ENCODE results near the gene GALNT8. TPM values are rescaled to one million over a fixed set of nuclear protein-coding genes. Genes with fewer than 3 reads are reported as not detected.
A peak's percentile ranks its signal among the peaks of the same experiment; 100 is the strongest.
"Not testable (repeated sequence)": the region's sequence is repeated elsewhere in the genome, so short reads cannot be mapped to it uniquely, and the experiment has no call there.

Gene GALNT8
- polyA plus RNA-seq, 1 donor: 4.4 TPM

DNA sequence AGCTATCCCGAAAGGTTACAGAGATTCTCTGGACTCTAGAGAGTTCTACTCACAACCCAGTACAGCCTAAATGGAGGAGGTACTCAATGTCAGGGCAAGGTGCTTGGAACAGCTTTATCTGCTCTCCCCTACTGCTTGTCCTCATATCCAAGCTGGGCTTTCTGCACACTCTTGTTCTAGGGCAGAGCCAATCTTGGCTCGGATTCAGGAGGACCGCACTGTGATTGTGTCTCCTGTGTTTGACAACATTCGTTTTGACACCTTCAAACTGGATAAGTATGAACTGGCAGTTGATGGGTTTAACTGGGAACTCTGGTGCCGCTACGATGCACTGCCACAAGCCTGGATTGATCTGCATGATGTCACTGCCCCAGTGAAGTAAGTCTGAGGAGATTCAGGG is 25.0 kb downstream of the GALNT8 start:
- DNase-seq: no peak

DNA sequence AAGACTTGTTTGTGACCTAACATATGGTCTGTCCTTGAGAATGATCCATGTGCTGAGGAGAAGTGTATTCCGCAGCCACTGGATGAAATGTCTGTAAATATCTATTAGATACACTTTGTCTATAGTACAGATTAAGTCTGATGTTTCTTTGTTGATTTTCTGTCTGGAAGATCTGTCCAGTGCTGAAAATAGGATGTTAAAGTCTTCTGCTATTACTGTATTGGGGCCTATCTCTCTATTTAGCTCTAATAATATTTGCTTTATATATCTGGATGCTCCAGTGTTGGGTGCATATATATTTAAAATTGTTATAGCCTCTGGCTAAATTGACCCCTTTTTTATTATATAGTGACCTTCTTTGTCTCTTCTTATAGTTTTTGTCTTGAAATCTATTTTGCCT is 31.5 kb downstream of the GALNT8 start:
- DNase-seq: not testable (repeated sequence)

DNA sequence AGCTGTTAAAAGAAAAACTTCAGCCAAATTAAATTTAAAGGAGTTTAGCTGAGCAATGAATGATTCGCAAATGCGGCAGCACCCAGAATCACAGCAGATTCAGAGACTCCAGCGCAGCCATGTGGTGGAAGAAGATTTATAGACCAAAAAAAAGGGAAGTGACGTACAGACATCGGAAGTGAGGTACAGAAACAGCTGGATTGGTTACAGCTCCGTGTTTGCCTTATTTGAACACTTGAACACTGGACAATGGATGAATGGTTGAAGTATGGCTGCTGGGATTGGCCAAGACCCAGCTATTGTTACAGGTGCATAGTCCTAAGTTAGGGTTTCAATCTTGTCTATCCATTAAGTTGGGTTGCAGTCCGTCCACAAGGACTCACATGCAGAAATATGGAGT is 42.6 kb downstream of the GALNT8 start:
- no peak for DNase-seq

DNA sequence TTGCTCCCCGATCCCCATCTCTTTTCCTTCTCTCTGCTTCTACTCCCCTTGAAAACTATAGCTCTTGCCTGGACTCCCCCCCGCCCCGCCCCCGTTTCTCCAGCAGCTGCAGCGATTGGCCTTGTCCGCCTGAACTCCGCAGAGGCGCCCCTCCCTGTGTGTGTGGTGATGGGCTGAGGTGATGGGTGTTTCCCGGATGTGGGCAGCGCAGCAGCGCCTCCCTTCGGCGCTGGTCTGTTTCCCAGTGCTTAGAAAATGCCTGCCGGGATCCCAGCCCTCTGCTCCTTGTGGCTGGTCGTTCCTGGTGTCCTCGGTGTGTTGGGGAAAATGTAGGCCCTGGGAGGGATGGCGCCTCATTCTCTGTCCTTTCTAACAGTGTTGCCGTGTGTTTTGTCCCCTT is 43.3 kb downstream of the GALNT8 start:
- DNase-seq: peak; percentile 21

DNA sequence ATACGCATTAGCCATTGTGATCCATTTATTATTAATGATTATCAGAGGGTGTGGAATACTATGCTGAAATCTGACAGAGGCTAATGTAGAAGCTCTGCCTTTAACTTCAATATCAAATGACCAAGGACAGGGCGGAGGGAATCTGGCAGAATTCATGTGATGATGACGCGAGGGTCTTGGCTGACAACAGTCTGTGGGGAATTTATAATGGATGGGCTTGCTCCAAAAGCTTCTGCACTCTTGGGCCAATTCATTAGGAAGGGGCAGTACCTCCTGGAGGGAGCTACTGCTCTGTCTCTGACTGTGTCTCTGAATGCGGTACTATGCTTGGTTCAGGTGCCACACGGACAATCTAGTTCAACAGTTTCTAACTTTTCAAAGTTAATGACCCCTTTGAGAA is 46.2 kb downstream of the GALNT8 start:
- DNase-seq: peak; percentile 61

DNA sequence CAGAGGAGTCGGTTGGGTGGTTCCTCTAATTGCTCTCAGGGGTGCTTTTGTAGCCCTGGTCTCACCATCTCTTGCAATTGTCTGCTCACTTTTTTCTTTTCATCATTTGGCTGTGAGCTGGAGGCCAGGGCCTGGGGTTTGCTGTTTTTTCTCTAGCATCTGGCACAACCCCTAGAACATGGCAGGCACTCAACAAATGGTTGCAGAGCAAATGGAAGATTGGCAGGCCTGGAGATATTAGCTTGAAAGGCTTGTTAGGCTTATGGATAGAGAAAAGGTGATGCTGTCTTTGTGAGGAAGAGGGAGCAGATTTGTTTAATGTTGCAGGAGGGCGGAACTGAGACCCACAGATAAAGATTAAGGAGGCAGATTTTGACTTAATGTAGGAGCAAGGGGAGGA is 47.0 kb downstream of the GALNT8 start:
- no peak for DNase-seq

DNA sequence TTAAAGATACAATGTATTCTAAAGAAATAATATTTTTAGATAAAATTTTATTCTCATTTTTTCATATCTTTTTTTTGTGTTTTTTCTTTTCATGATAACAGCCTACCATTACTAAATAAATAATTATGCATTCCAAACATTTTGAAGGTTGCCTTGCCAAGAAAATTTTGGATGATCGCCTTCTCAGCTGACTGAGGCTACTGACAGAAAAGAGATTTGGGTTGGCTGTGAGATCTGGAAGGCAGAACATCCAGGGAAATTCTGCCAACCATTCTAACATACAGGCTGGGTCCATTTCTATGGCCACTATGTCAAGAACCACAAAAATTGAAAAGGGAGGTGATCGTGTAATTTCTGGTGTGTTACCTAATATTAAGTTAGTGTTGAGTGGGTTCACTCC is 48.1 kb downstream of the GALNT8 start:
- DNase-seq: no peak

DNA sequence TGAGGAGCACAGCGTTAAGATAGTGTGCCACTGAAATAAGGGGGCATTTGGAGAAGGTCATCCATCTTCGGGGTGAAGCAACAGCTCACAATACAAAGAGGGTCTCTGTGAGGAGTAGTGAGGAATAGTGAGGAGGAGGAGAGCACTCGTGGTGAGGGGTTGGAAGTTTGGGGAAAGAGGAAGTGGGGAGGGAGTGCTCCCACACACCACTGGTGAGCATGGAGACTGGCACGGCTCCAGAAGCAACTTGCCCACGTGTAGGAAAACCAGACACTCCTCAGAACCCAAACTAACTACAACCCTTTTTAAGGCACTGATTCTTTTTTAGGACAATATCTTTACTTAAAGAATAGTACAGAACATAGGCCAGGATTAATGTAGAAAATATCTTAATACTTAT is 48.9 kb downstream of the GALNT8 start:
- DNase-seq: no peak

DNA sequence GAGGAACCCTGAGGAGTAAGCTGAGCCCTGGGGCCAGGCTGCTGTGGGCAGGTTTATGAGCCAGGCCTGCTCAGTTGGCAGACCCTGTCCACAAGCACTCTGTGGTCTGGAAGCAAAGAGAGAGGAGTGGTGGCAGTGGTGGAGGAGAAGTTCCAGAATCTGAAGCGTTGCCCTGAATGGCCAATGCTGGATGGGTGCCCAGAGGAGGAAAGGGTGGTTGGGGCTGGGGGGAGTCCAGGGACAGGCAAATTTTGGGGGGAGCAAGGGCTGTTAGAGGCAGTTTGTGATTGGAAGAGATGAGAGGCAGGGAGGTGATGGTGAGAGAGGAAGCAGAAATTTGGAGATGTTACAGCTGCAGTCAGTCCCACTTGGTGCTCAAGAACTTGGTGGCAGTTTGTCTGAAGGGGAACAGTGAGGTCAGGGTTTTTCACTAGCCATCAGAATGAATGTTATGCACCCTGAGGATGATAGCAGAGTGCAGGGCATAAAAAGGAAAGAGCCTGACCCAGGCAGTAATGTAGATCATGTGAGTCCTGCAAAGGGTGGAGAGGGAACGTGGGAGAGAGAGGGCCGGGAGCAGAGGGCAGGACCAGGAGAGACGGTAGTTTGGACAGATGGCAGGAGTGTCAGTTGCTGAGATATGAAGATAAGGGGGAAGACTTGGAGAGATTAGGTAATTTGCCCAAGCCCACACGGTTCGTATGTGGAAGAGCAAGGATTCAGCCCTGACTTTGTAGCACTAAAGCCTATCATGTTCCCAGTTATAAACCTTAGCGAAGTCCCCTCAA is 51.2 kb downstream of the GALNT8 start:
- no peak for DNase-seq

DNA sequence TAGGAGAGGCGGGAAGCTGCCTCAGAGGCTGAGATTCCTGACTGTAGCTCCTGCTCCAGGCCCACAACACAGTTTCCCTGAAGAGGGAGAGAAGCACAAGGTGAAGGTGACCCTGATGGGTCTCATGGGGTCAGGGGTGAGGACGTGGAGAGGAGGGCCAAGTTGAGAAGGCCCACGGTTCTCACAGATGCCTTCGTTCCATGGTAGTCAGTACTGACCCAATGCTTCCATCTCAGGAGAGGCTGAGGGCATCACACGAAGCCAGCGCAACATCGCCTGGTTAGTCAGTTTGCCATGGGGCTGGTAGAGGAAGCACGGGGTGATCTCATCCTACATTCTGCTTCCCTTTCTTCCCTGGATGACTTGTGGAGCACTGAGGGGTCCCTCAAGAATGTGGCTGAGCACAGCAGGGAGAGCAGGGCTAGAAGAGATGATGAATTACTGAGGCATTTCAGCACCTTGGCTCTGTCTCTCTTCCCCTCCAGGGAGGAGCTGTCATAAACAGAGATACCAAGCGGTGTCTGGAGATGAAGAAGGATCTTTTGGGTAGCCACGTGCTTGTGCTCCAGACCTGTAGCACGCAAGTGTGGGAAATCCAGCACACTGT is 51.9 kb downstream of the GALNT8 start:
- no peak for DNase-seq

DNA sequence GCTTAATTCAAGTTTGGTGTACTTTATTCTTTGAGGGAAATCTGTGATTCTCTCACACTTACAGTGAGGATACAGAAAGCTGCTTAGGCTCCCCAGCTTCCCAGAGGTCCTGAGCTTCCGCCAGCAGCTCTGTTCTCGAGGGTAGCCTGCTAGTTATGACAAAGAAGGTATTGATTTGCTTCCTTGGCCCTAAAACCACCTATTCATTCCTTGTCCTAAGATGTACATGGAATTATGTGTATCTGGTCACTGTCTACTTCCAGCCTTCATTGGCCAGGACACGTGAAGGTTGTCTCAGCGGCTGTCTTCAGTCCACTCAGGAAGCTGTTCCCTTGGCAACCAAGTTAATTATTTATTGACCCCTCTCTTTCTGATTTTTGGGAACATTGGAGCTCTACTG is 55.7 kb downstream of the GALNT8 start:
- no peak for DNase-seq

DNA sequence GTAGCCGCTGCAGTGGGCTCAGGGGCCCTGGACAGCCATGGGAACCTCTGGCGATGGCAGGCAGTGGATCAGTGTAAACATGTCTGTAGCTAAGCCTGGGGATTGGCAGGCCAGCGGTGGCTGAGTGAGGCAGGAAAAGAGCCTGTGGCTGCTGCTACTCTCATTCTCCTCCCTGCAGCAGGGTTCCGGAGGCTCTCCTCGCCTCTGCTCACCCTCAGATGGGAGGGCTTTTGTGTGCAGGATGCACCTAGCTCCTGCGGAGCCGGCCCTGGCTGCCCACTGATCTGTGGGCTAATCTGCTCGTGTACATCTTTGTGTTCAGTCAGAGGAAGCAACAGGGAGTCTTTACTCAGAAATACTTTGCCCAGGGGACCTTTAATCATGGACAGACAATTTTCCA is 59.5 kb downstream of the GALNT8 start:
- no peak for DNase-seq

DNA sequence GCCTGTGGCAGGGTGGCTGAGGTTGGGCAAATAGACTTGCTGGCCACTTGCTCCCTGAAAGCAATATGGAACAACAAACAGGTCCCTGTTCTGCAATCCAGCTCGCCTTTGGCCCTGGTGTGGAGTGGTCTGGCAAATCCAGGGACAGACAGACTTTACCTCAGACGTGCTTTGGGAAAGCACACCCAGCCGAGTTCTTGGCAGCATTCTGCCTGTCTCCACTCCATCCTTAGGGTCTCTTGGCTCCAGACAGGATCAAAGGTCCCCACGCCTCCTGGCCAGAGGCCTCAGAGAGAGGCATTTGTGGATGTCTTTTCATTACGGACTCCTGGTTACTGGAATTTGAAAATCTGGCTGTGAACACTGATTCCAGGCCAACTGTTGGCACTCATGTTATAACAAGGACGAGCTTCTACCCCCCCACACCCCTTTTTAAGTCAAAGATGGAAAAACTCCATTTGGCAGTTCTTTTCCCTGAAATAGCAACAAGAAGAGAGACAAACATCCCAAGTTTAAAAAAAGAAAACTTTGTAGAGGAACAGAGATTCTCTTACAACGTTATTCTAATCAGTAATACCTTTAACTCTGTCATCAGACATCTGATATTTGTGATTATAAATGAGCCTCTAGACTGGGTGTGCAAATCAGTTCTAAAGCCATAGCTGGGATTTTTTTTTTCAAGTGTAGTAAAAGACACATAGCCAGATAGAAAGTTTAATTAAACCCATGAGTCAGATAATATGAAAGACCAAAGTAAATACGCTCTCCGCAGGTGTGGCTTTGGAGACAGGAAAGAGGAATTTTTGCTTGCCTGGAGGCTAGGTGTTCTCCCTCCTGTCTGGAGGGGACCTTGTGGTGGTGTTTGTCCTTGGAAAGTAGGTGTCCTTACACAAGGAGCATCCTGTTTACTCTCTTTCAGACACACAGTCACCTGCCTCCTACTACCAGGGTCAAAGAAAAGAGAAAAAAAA is 60.7 kb downstream of the GALNT8 start:
- DNase-seq: peak; percentile 29

DNA sequence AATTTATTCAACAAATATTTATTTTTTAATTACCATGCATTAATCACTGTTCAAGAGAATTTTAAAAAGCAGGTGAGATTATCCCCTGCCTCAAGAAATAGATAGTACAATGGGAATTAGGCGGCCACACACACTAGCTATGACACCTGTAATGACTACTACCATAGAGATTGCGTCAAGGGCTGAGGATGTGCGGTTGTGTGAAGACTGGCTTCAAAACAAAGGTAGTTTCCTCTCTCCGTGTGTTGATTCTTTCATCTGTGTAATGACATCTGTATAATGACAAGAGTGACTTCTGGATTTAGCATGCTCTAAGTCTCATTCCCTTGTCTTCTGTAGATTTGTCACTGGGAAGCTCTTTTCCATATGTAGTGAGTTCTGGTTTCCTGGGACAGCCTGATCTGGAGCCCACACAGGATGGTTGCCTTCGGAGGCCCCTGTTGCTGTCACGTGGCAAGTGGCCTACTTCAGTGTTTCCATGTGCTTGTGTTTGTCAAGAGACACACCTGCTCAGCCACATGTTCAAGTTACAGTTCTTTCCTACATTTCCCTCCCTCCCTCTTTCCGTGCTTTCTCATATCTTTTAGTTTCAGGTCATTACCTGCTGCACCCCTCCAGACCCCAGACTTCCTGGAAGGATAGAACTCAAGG is 64.3 kb downstream of the GALNT8 start:
- DNase-seq: no peak

DNA sequence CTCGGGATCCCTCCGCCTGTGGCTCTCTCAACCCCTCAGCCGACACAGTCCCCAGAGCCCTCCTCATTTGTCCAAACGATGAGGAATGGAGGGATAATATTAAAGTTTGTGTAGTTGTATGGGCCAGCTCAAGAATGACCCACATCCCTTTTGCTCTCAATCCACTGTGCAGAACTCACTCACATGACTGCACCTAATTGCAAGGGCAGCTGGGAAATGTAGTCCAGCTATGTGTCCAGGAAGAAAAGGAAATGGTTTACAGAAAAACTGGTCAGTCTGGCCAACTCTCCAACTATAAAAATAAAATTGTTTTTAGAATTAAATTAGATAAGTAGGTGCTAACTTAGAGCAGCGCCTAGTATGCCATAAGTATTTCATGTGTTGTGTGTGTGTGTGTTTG is 66.6 kb downstream of the GALNT8 start:
- no peak for DNase-seq

DNA sequence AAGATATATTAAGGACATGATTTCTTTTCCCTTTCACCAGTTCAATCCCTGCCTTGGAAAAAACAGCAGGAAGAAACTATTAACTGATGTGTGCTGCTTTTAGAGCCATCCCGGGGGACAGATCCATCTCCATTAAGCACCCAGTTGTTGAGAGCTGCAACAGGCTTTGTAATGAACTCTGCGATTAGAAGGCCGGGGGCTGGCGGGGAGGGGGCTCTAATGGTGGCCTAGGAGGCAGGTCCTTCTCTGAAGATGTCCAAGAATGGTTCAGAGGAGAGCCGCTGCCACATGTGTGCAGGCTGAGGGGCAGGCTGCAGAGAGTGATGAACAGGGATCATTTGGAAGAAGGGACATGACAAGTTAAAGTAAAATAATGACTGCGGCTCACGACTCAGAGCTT is 67.8 kb downstream of the GALNT8 start:
- no peak for DNase-seq

DNA sequence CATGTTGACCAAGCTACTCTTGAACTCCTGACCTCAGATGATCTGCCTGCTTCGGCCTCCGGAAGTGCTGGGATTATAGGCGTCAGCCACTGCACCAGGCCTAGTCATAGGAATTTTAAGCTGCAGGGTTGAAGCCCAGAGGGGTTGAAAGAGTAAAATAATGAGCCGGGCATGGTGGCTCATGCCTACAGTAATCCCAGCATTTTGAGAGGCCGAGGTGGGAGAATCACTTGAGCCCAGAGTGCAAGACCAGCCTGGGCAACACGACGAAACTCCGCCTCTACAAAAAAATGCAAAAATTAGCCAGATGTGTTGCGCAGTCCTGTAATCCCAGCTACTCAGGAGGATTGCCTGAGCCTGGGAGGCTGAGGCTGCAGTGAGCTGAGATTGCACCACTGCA is 69.6 kb downstream of the GALNT8 start:
- no peak for DNase-seq

DNA sequence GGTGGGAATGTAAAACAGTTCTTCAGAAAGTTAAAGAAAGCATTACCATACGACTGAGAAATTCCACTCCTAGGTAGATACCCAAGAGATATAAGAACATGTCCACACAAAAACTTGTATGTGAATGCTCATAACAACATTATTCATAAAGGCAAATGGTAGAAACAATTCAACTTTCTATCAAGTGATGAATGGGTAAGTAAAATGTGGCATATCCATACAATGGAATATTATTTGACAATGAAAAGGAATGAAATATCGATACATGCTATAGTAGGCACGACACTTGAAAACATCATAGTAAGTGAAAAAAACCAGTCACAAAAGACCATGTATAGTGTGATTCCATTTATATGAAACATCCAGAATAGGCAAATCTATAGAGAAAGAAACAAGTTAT is 71.3 kb downstream of the GALNT8 start:
- no peak for DNase-seq

DNA sequence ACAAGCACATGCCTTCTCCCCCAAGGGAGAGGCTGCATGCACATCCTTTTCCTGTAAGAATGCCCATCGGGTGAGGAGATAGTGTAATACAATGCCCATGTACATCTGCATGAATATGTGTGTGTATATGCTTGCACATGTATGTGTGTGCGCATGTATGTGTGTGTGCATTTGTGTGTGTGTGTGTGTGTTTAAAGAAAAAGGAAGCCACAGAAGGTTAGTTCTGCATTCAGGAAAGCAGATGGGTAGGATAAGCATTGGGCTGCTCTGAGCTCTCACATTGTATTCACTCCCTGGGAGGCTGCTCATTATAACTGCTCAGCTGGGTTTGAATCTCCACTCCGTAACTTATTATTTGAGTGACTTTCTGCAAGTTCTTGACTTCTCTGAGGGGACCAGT is 74.3 kb downstream of the GALNT8 start:
- DNase-seq: no peak

DNA sequence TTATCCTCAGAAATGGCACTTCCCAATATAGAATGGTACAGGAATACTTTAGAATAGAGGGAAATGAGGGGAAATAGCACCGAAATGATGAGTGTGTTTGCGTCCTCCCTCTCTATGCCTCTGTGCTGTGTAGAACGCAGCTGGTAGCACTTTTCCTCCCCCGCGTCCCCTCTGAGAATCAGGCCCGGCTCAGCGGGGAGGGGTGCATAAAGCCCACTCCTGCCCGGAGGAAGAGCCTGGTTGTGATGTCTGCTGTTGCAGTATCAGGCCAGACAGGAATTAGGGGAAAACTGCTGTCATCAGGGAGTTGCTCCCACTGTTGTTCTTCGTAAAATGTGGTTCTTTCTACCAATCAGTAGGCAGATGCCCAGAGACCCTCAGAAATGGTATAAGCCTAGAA is 76.0 kb downstream of the GALNT8 start:
- DNase-seq: no peak

DNA sequence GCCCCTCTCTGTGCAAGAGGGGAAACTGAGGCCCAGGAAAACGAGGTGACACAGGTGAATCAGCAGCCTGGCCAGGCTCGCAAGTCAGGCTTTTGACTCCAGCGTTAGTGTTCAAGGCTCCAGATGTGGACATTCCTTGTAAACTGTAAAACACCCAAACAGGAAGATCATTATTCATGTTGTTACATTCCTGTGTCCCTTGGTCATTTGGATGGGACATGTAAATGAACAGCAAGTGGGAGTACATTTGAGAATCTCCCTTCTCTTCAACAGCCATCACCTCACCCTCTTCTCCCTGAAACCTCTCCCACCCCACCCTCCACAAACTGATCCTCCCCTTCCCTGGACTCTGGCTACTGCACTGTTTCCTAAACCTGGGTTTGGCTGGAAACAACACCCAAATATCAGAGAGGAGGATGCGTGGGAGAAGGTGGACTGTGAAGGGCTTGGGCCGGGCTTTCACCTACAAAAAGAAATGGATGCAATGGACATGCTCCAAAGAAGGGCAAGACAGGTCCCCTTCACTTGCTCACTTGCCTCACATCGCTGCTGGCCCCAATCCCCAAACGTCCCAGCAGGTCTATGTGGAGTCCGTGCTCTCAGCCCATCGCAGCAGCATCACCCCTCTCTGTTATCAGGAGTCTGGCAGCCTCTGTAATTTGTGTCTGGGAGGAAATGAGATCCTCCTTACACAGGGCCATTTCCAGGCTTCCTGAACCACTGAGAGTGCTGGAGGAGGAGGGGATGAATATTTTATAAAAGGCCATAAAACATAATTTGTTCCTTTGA is 76.7 kb downstream of the GALNT8 start:
- DNase-seq: no peak

DNA sequence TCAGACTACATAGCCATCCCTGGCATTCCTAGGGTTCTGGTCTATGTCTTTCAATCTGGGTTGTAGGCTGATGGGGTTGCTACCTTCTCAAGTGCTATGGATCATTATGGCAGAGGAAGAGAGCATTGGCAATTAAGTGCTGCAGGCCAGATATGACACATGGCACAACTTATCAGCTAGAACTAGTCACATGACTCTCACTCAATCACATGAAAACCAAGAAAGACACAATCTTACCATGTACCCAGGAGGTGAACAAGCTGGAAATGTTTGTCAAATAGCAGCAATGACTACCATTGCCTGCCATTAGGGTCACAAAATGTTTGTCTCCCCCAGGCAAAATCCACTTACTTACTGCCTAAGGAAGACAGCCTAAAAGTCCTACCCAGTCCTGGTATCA is 80.4 kb downstream of the GALNT8 start:
- DNase-seq: no peak

Data from hindlimb muscle (tissue), 1 donor.